K562 (cell line): ENCODE measurements around the gene NRSN2. TPM values are rescaled to one million over a fixed set of nuclear protein-coding genes. Genes with fewer than 3 reads are reported as not detected.

Experiments used
- BHLHE40 ChIP-seq: IDR thresholded peaks from 2 replicates; pipeline ENCODE4 v1.6.1; 2011; ENCODE audit warnings: low read length, improper control_type of control experiment
- DACH1 ChIP-seq: fragments of 450-650 bp; IDR thresholded peaks from 2 replicates; pipeline ENCODE4 v1.6.1; 2018; ENCODE audit not compliant: partially characterized antibody
- HDAC3 ChIP-seq: fragments of 450-650 bp; IDR thresholded peaks from 2 replicates; pipeline ENCODE4 v1.6.1; 2018; ENCODE audit warnings: borderline replicate concordance, mild to moderate bottlenecking, moderate library complexity; ENCODE audit not compliant: partially characterized antibody
- NONO ChIP-seq, 2 experiments: fragments of 200-400 bp in 1 of 2; fragments of 450-650 bp in 1 of 2; formaldehyde crosslinking in 1 of 2; IDR thresholded peaks; 2 replicates each; pipeline ENCODE4 v1.6.1; 2017; ENCODE audit warnings: low read depth in 2 of 2, mild to moderate bottlenecking in 2 of 2, moderate library complexity in 2 of 2, low read length in 1 of 2
- NR4A1 ChIP-seq, 2 experiments: fragments of 250-450 bp in 1 of 2; fragments of 450-650 bp in 1 of 2; sonication (Bioruptor Pico) in 1 of 2; IDR thresholded peaks; 2 replicates each; pipeline versions ENCODE4 v1.4.0 to v1.6.1; 2016 to 2020; ENCODE audit warnings: mild to moderate bottlenecking in 2 of 2, missing compliant biosample characterization in 1 of 2, missing genetic modification characterization in 1 of 2, moderate library complexity in 1 of 2
- OTX1 ChIP-seq: fragments of 450-650 bp; formaldehyde crosslinking; IDR thresholded peaks from 2 replicates; pipeline ENCODE4 v1.4.0; 2022; ENCODE audit warnings: mild to moderate bottlenecking
- PHF21A ChIP-seq: fragments of 450-650 bp; IDR thresholded peaks from 2 replicates; pipeline ENCODE4 v1.6.1; 2017; ENCODE audit warnings: low read depth, borderline replicate concordance
- RAD21 ChIP-seq, 2 experiments: fragments of 250-450 bp in 1 of 2; fragments of 450-650 bp in 1 of 2; sonication (Bioruptor Pico) in 1 of 2; formaldehyde crosslinking in 1 of 2; IDR thresholded peaks in 1 of 2; conservative IDR thresholded peaks in 1 of 2; 2 replicates each; pipeline versions ENCODE4 v1.4.0 to v1.8.0; 2020 to 2022; ENCODE audit warnings: mild to moderate bottlenecking in 2 of 2, moderate library complexity in 1 of 2
- SIN3B ChIP-seq: fragments of 450-650 bp; IDR thresholded peaks from 2 replicates; pipeline ENCODE4 v1.6.1; 2017; ENCODE audit warnings: low read depth, mild to moderate bottlenecking, moderate library complexity
- SMAD4 ChIP-seq: fragments of 250-450 bp; sonication (Bioruptor Pico); conservative IDR thresholded peaks from 2 replicates; pipeline ENCODE4 v1.8.0; 2021; ENCODE audit warnings: inconsistent platforms, mild to moderate bottlenecking, moderate library complexity
- SRSF3 ChIP-seq: fragments of 200-400 bp; formaldehyde crosslinking; IDR thresholded peaks from 2 replicates; pipeline ENCODE4 v1.6.1; 2016; ENCODE audit warnings: mild to moderate bottlenecking, low read length, moderate library complexity; ENCODE audit not compliant: insufficient read depth
- STAT5A ChIP-seq: IDR thresholded peaks from 2 replicates; pipeline ENCODE4 v1.6.1; 2012; ENCODE audit warnings: low read length, inconsistent platforms, borderline replicate concordance
- TGIF2 ChIP-seq: sonication (generic); formaldehyde crosslinking; IDR thresholded peaks from 2 replicates; pipeline ENCODE4 v1.8.1; 2022; ENCODE audit warnings: mild to moderate bottlenecking, missing genetic modification reagents, moderate library complexity
- ZNF175 ChIP-seq: fragments of 200-800 bp; sonication (Bioruptor generic); IDR thresholded peaks from 2 replicates; pipeline ENCODE4 v1.6.1; 2016; ENCODE audit warnings: low read depth, mild to moderate bottlenecking, missing genetic modification characterization, missing compliant biosample characterization
- polyA plus RNA-seq, 8 experiments: library from polyadenylated mRNA; depleted of rRNA in 4 of 8; stranded (reverse) in 5 of 8; unstranded in 3 of 8; fragments of >200 nt; fragmentation: Nextera tagmentation in 2 of 8; fragmentation: Illumina TruSeq in 1 of 8; extraction: Ambion mirVana in 2 of 8; extraction: Trizol in 1 of 8; gene quantifications; 2 replicates each; pipeline versions ENCODE4 v1.2.1 to v1.2.3, GENCODE V29; 2011 to 2014; ENCODE audit warnings: inconsistent platforms in 1 of 8, missing spikeins in 1 of 8
- total RNA-seq, 7 experiments: library from RNA; depleted of rRNA in 6 of 7; stranded (reverse); fragments of >200 nt in 6 of 7; fragmentation: Illumina TruSeq in 2 of 7; extraction: Trizol in 2 of 7; gene quantifications; 2 replicates each; pipeline versions ENCODE4 v1.2.1 to v1.2.3, GENCODE V29; 2011 to 2021; ENCODE audit warnings: low replicate concordance in 1 of 7
- TF ChIP-seq, protein P1 (sequence below): sonication (generic); formaldehyde crosslinking; IDR thresholded peaks from 2 replicates; pipeline ENCODE4 v1.8.0; 2022; ENCODE audit warnings: mild to moderate bottlenecking, missing genetic modification reagents
- TF ChIP-seq, protein P2 (sequence below): fragments of 450-650 bp; conservative IDR thresholded peaks from 2 replicates; pipeline ENCODE4 v1.6.1; 2016; ENCODE audit warnings: missing genetic modification characterization, low read depth, mild to moderate bottlenecking, control low read depth, missing compliant biosample characterization
- TF ChIP-seq, protein P3 (sequence below): sonication (generic); formaldehyde crosslinking; IDR thresholded peaks from 2 replicates; pipeline ENCODE4 v1.8.1; 2023; ENCODE audit warnings: mild to moderate bottlenecking, missing genetic modification reagents
- TF ChIP-seq, protein P4 (sequence below): fragments of 450-650 bp; IDR thresholded peaks from 2 replicates; pipeline ENCODE4 v1.6.1; 2016; ENCODE audit warnings: low read depth, mild to moderate bottlenecking, moderate library complexity

NRSN2 gene
- total and polyA plus RNA-seq, 9 of the 15 experiments (the other 6 are each of a cell fraction or from before 2014, with no cell fraction given) = 7.5 to 29.7 (median 11.1) TPM

DNA sequence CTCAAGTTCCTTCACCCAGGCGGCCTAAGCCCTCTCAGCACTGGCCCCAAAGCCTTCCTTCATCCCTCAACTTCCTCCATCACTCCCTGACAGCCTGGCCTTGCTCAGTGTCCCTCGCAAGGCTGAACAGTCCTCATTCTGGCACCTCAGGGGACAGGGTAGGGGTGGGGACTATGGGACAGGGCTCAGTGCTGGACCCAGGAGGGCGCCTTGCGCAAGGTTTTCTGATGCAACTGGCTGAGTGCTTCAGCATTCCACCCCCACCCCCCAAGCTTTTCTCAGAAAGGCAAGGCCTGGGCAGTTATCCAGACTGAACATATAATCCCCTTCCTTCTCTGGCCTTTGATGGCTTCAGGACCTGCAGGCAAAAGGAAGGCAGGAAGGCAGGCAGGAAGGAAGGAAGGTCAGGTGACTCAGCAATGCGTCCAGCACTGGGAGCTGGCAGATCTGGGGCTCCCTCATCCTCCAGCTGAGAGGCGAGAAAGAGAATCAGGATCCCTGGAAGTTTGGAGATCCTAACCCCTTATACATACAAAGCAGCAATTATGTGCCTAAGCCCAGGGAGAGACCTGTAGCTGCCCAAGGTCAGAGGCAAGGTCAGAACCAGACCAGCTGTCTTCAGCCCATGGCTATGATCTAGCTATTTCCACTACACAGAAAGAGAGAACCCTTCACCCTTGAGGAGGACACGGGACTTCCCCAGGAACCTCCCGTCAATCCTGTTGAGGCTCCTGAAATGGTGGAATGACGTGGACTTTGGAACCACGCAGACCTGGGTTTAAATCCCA is 25.0 kb downstream of the NRSN2 start (continued):
- TF ChIP-seq, protein P1, sequence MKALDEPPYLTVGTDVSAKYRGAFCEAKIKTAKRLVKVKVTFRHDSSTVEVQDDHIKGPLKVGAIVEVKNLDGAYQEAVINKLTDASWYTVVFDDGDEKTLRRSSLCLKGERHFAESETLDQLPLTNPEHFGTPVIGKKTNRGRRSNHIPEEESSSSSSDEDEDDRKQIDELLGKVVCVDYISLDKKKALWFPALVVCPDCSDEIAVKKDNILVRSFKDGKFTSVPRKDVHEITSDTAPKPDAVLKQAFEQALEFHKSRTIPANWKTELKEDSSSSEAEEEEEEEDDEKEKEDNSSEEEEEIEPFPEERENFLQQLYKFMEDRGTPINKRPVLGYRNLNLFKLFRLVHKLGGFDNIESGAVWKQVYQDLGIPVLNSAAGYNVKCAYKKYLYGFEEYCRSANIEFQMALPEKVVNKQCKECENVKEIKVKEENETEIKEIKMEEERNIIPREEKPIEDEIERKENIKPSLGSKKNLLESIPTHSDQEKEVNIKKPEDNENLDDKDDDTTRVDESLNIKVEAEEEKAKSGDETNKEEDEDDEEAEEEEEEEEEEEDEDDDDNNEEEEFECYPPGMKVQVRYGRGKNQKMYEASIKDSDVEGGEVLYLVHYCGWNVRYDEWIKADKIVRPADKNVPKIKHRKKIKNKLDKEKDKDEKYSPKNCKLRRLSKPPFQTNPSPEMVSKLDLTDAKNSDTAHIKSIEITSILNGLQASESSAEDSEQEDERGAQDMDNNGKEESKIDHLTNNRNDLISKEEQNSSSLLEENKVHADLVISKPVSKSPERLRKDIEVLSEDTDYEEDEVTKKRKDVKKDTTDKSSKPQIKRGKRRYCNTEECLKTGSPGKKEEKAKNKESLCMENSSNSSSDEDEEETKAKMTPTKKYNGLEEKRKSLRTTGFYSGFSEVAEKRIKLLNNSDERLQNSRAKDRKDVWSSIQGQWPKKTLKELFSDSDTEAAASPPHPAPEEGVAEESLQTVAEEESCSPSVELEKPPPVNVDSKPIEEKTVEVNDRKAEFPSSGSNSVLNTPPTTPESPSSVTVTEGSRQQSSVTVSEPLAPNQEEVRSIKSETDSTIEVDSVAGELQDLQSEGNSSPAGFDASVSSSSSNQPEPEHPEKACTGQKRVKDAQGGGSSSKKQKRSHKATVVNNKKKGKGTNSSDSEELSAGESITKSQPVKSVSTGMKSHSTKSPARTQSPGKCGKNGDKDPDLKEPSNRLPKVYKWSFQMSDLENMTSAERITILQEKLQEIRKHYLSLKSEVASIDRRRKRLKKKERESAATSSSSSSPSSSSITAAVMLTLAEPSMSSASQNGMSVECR (CRISPR knock-in tag) = peak; percentile 71
- TF ChIP-seq RAD21 (CRISPR knock-in tag; conservative IDR thresholded peaks at IDR 0.05 in 1 of 2, IDR thresholded peaks at IDR 0.05 in 1 of 2) = peak; percentile 40 to 54; a peak in 3 of 4 replicates
- TF ChIP-seq NR4A1 (CRISPR knock-in tag; IDR thresholded peaks at IDR 0.05) = 0 out of 2 replicates have a peak, but pooled peaks have one; percentile 8
- no peak; the same call in 1 of the 2 replicates for TF ChIP-seq NR4A1 (tag; IDR thresholded peaks at IDR 0.05)
- no peak for TF ChIP-seq TGIF2 (CRISPR knock-in tag)
- peak; percentile 66 for TF ChIP-seq DACH1
- TF ChIP-seq NONO (IDR thresholded peaks at IDR 0.05; ENCODE audit: low read depth in 2 of 2, low read length in 1 of 2) = no peak
- TF ChIP-seq, protein P2, sequence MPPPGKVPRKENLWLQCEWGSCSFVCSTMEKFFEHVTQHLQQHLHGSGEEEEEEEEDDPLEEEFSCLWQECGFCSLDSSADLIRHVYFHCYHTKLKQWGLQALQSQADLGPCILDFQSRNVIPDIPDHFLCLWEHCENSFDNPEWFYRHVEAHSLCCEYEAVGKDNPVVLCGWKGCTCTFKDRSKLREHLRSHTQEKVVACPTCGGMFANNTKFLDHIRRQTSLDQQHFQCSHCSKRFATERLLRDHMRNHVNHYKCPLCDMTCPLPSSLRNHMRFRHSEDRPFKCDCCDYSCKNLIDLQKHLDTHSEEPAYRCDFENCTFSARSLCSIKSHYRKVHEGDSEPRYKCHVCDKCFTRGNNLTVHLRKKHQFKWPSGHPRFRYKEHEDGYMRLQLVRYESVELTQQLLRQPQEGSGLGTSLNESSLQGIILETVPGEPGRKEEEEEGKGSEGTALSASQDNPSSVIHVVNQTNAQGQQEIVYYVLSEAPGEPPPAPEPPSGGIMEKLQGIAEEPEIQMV = peak; percentile 66
- TF ChIP-seq OTX1 (CRISPR knock-in tag) = 0 out of 2 replicates have a peak, but pooled peaks have one; percentile 55
- TF ChIP-seq SRSF3 = no peak
- TF ChIP-seq BHLHE40 = peak; percentile 75; the same call in 1 of the 2 replicates
- peak; percentile 95 for TF ChIP-seq STAT5A
- no peak for TF ChIP-seq SIN3B
- TF ChIP-seq, protein P3, sequence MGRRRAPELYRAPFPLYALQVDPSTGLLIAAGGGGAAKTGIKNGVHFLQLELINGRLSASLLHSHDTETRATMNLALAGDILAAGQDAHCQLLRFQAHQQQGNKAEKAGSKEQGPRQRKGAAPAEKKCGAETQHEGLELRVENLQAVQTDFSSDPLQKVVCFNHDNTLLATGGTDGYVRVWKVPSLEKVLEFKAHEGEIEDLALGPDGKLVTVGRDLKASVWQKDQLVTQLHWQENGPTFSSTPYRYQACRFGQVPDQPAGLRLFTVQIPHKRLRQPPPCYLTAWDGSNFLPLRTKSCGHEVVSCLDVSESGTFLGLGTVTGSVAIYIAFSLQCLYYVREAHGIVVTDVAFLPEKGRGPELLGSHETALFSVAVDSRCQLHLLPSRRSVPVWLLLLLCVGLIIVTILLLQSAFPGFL = no peak
- peak; percentile 97 for TF ChIP-seq SMAD4 (CRISPR knock-in tag)
- TF ChIP-seq PHF21A = no peak
- peak; percentile 92 for TF ChIP-seq ZNF175 (CRISPR knock-in tag)
- TF ChIP-seq, protein P4, sequence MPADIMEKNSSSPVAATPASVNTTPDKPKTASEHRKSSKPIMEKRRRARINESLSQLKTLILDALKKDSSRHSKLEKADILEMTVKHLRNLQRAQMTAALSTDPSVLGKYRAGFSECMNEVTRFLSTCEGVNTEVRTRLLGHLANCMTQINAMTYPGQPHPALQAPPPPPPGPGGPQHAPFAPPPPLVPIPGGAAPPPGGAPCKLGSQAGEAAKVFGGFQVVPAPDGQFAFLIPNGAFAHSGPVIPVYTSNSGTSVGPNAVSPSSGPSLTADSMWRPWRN = no peak
- peak; percentile 83 for TF ChIP-seq HDAC3
